H1 (cell line): ENCODE results near the gene SDR39U1. TPM values are rescaled to one million over a fixed set of nuclear protein-coding genes. Genes with fewer than 3 reads are reported as not detected.

Source experiments
- CTCF ChIA-PET: fragments of 300-600 bp; sonication (Branson Sonifier 250); formaldehyde crosslinking; loops from one replicate; lab custom pipeline; 2021; ENCODE audit not compliant: partially characterized antibody; lab: Charles Lee
- POLR2A ChIA-PET: fragments of 300-600 bp; sonication (Branson Sonifier 250); formaldehyde crosslinking; loops from one replicate; lab custom pipeline; 2021; ENCODE audit warnings: inconsistent platforms; ENCODE audit not compliant: partially characterized antibody; lab: Charles Lee
- DNase-seq, 2 experiments: peaks; one replicate each; pipeline versions ENCODE4 v3.0.0 to v3.0.0-alpha.2; 2010 to 2022; ENCODE audit warnings: low spot score in 2 of 2, low read depth in 1 of 2, mixed read lengths in 1 of 2
- FAIRE-seq: peaks from 2 replicates; lab custom pipeline; 2011; peaks lifted over from hg19 to GRCh38; lab: Jason Lieb, UNC
- H2AFZ ChIP-seq: 2 replicates; pipeline ENCODE4 v1.8.1; 2012; ENCODE audit warnings: low read length, inconsistent platforms
- H2AK5ac ChIP-seq: 2 replicates; pipeline ENCODE4 v1.6.1; 2013; ENCODE audit warnings: low read depth, low read length
- H2BK120ac ChIP-seq: replicated peaks from 2 replicates; pipeline ENCODE3; 2013; ENCODE audit warnings: low read depth, low read length, inconsistent platforms
- H2BK12ac ChIP-seq: 2 replicates; pipeline ENCODE4 v1.6.1; 2013; ENCODE audit warnings: low read depth, low read length
- H2BK15ac ChIP-seq: 2 replicates; pipeline ENCODE4 v1.6.1; 2013; ENCODE audit warnings: low read length
- H2BK20ac ChIP-seq: 2 replicates; pipeline ENCODE4 v1.6.1; 2013; ENCODE audit warnings: low read length
- H2BK5ac ChIP-seq: 2 replicates; pipeline ENCODE4 v1.6.1; 2013; ENCODE audit warnings: low read depth, low read length
- H3K14ac ChIP-seq: 2 replicates; pipeline ENCODE4 v1.6.1; 2013; ENCODE audit warnings: inconsistent platforms; ENCODE audit not compliant: insufficient read length
- H3K18ac ChIP-seq: 2 replicates; pipeline ENCODE4 v1.6.1; 2013; ENCODE audit warnings: low read length; ENCODE audit errors: extremely low read depth
- H3K23ac ChIP-seq: 2 replicates; pipeline ENCODE4 v1.6.1; 2013; ENCODE audit warnings: inconsistent platforms; ENCODE audit not compliant: insufficient read length
- H3K23me2 ChIP-seq: 2 replicates; pipeline ENCODE4 v1.6.1; 2013; ENCODE audit warnings: low read depth, low read length
- H3K27ac ChIP-seq: 2 replicates; pipeline ENCODE4 v1.6.1; 2011; ENCODE audit warnings: low read depth, low read length, inconsistent platforms
- H3K27me3 ChIP-seq, 4 experiments: replicated peaks in 1 of 4; 1 replicate in 1 of 4; 2 replicates in 3 of 4; pipeline versions ENCODE4 v1.6.1 to v1.8.1; 2011 to 2013; ENCODE audit warnings: low read length in 3 of 4, mild to moderate bottlenecking in 3 of 4, inconsistent platforms in 2 of 4, mixed read lengths in 2 of 4, moderate library complexity in 1 of 4; ENCODE audit not compliant: control insufficient read depth in 3 of 4, insufficient read depth in 3 of 4; ENCODE audit errors: extremely low read depth in 1 of 4
- H3K36me3 ChIP-seq, 4 experiments: 2 replicates each; pipeline versions ENCODE4 v1.6.1 to v1.8.1; 2011 to 2013; ENCODE audit warnings: mild to moderate bottlenecking in 4 of 4, low read length in 3 of 4, moderate library complexity in 2 of 4, control low read depth in 1 of 4, inconsistent platforms in 1 of 4; ENCODE audit not compliant: insufficient read depth in 4 of 4, control insufficient read depth in 2 of 4
- H3K4ac ChIP-seq: replicated peaks from 2 replicates; pipeline ENCODE3; 2013; ENCODE audit warnings: low read length, low read depth, mixed read lengths, inconsistent platforms; ENCODE audit not compliant: insufficient read length
- H3K4me1 ChIP-seq, 4 experiments: replicated peaks in 1 of 4; 1 replicate in 1 of 4; 2 replicates in 3 of 4; pipeline versions ENCODE4 v1.6.1 to v1.8.1; 2011 to 2013; ENCODE audit warnings: low read length in 3 of 4, inconsistent platforms in 2 of 4, mixed read lengths in 1 of 4; ENCODE audit not compliant: insufficient read depth in 4 of 4, control insufficient read depth in 3 of 4
- H3K4me2 ChIP-seq, 2 experiments: 2 replicates each; pipeline versions ENCODE4 v1.6.1 to v1.8.1; 2011 to 2013; ENCODE audit warnings: low read depth in 2 of 2, low read length in 2 of 2, control low read depth in 1 of 2, inconsistent platforms in 1 of 2, mild to moderate bottlenecking in 1 of 2; ENCODE audit not compliant: insufficient read depth in 1 of 2
- H3K4me3 ChIP-seq, 4 experiments: fragments of 200-600, 300-600 bp in 1 of 4; sonication (generic), shearing (Covaris generic), sonication (Bioruptor Twin) in 1 of 4; 2 replicates each; pipeline versions ENCODE4 v1.5.1 to v1.8.1; 2011 to 2016; ENCODE audit warnings: low read length in 4 of 4, low read depth in 3 of 4, control low read depth in 2 of 4, inconsistent platforms in 2 of 4, mild to moderate bottlenecking in 2 of 4, mixed read lengths in 1 of 4, moderate library complexity in 1 of 4; ENCODE audit not compliant: insufficient read depth in 2 of 4; ENCODE audit errors: extremely low read depth in 1 of 4
- H3K56ac ChIP-seq: replicated peaks from 2 replicates; pipeline ENCODE3; 2013; ENCODE audit warnings: low read depth, mild to moderate bottlenecking, mixed read lengths, low read length, inconsistent platforms; ENCODE audit not compliant: insufficient read length
- H3K79me1 ChIP-seq: 2 replicates; pipeline ENCODE4 v1.6.1; 2013; ENCODE audit warnings: low read depth, low read length, control low read depth
- H3K79me2 ChIP-seq, 2 experiments: 2 replicates each; pipeline versions ENCODE4 v1.6.1 to v1.8.1; 2012 to 2013; ENCODE audit warnings: low read length in 2 of 2, mild to moderate bottlenecking in 2 of 2, inconsistent platforms in 1 of 2; ENCODE audit not compliant: insufficient read depth in 2 of 2, control insufficient read depth in 1 of 2
- H3K9ac ChIP-seq, 4 experiments: replicated peaks in 1 of 4; 1 replicate in 1 of 4; 2 replicates in 3 of 4; pipeline versions ENCODE4 v1.6.1 to v1.8.1; 2011 to 2013; ENCODE audit warnings: low read depth in 3 of 4, low read length in 3 of 4, control low read depth in 2 of 4, mild to moderate bottlenecking in 2 of 4, moderate library complexity in 2 of 4, inconsistent platforms in 1 of 4; ENCODE audit errors: extremely low read depth in 1 of 4
- H3K9me3 ChIP-seq, 2 experiments: 2 replicates each; pipeline versions ENCODE4 v1.6.1 to v1.8.1; 2012 to 2013; ENCODE audit warnings: mild to moderate bottlenecking in 2 of 2, moderate library complexity in 2 of 2, control low read depth in 1 of 2, inconsistent platforms in 1 of 2, low read depth in 1 of 2, low read length in 1 of 2, mixed read lengths in 1 of 2; ENCODE audit not compliant: insufficient read depth in 2 of 2
- H4K20me1 ChIP-seq, 2 experiments: replicated peaks in 1 of 2; 2 replicates each; pipeline versions ENCODE3 to v1.8.1; 2011 to 2013; ENCODE audit warnings: inconsistent platforms in 2 of 2, low read length in 2 of 2, mild to moderate bottlenecking in 1 of 2; ENCODE audit not compliant: insufficient read depth in 2 of 2, control insufficient read depth in 1 of 2
- H4K5ac ChIP-seq: 2 replicates; pipeline ENCODE4 v1.6.1; 2013; ENCODE audit warnings: low read length, low read depth, mixed read lengths, inconsistent platforms; ENCODE audit not compliant: insufficient read length
- H4K8ac ChIP-seq: 2 replicates; pipeline ENCODE4 v1.8.0; 2013; ENCODE audit warnings: mild to moderate bottlenecking, moderate library complexity, low read length, inconsistent platforms; ENCODE audit not compliant: insufficient read depth; ENCODE audit errors: extremely low read depth
- H4K91ac ChIP-seq: replicated peaks from 2 replicates; pipeline ENCODE3; 2013; ENCODE audit warnings: low read length, mixed read lengths, inconsistent platforms; ENCODE audit not compliant: insufficient read length
- BRCA1 ChIP-seq: IDR thresholded peaks from 2 replicates; pipeline ENCODE4 v1.6.1; 2012; ENCODE audit warnings: low read depth, low read length, improper control_type of control experiment
- CREB1 ChIP-seq: IDR thresholded peaks from 2 replicates; pipeline ENCODE4 v1.6.1; 2012; ENCODE audit warnings: inconsistent platforms
- E2F6 ChIP-seq: IDR thresholded peaks from 2 replicates; pipeline ENCODE4 v1.6.1; 2012; ENCODE audit warnings: inconsistent platforms
- FOSL1 ChIP-seq: IDR thresholded peaks from 2 replicates; pipeline ENCODE4 v1.6.1; 2011; ENCODE audit warnings: mild to moderate bottlenecking, low read depth, low read length, moderate library complexity; ENCODE audit not compliant: insufficient read depth
- HDAC6 ChIP-seq: IDR thresholded peaks from one replicate; pipeline ENCODE4 v1.7.1; 2012; ENCODE audit warnings: low read depth, mild to moderate bottlenecking, inconsistent platforms, low read length, moderate library complexity
- JUND ChIP-seq: IDR thresholded peaks from 2 replicates; pipeline ENCODE4 v1.6.1; 2011; ENCODE audit warnings: mild to moderate bottlenecking, improper control_type of control experiment, low read length
- SIX5 ChIP-seq: IDR thresholded peaks from 2 replicates; pipeline ENCODE4 v1.6.1; 2011; ENCODE audit warnings: mild to moderate bottlenecking, low read depth, low read length
- TEAD4 ChIP-seq: IDR thresholded peaks from 2 replicates; pipeline ENCODE4 v1.6.1; 2012; ENCODE audit warnings: low read depth, low read length, inconsistent platforms, mixed read lengths
- ZNF274 ChIP-seq: IDR thresholded peaks from 2 replicates; pipeline ENCODE4 v1.7.0; 2012; ENCODE audit warnings: low read length, borderline replicate concordance; ENCODE audit errors: extremely low read depth
- WGBS, 2 experiments: shearing (Covaris generic) in 1 of 2; methylation state at CpG; one replicate each; pipeline versions ENCODE4 v1.1.6 to v1.1.7; 2013 to 2015; ENCODE audit warnings: low lambda C conversion rate in 2 of 2, mixed read lengths in 2 of 2, inconsistent platforms in 1 of 2, low coverage in 1 of 2, missing lambda C conversion rate in 1 of 2; ENCODE audit not compliant: insufficient replicate concordance in 2 of 2, insufficient coverage in 1 of 2, insufficient read length in 1 of 2; ENCODE audit errors: extremely low coverage in 1 of 2, missing lambda C conversion rate in 1 of 2; 5-methylcytosine and 5-hydroxymethylcytosine counted together
- polyA plus RNA-seq, 7 experiments: library from polyadenylated mRNA; depleted of rRNA in 3 of 7; stranded (reverse) in 5 of 7; unstranded in 2 of 7; fragments of >200 nt in 5 of 7; fragments of 200-250 nt in 2 of 7; gene quantifications; 1 replicate in 5 of 7; 2 replicates in 1 of 7; 4 replicates in 1 of 7; pipeline versions ENCODE4 v1.2.1 to v1.2.3, GENCODE V29; 2011 to 2013; ENCODE audit warnings: missing spikeins in 2 of 7, mixed read lengths in 2 of 7
- total RNA-seq: library from RNA; stranded (reverse); fragmentation: NEBNext Ultra II Directional; extraction: Animal tissue kit (Norgen Biotek cat#: 25700); gene quantifications from 2 replicates; pipeline ENCODE4 v1.2.1, GENCODE V29; 2021
- TF ChIP-seq, protein P1 (sequence below), 3 experiments: IDR thresholded peaks; 1 replicate in 2 of 3; 2 replicates in 1 of 3; pipeline versions ENCODE4 v1.5.1 to v1.6.1; 2011; ENCODE audit warnings: low read length in 3 of 3, mild to moderate bottlenecking in 3 of 3, inconsistent platforms in 2 of 3, low read depth in 1 of 3, moderate library complexity in 1 of 3; ENCODE audit not compliant: insufficient read depth in 1 of 3; ENCODE audit errors: control extremely low read depth in 1 of 3

SDR39U1 gene
- total and polyA plus RNA-seq, 2 of the 8 experiments (the other 6 are each of a cell fraction or from before 2014, with no cell fraction given) = 46.7 to 98.8 TPM

GRCh38 chr14:24465368-24465767 lies 22.8 kb upstream of the SDR39U1 start:
- WGBS, 2 experiments = 94% methylated on average over 3 of the region's 3 CpGs; no CpG with 5 or more reads in 1 of the 2 experiments
- no peak overlapping the region for H4K8ac ChIP-seq
- no peaks in the 10 kb centered on the region for H3K79me1 ChIP-seq
- no peak overlapping the region for H4K91ac ChIP-seq
- no peak overlapping the region for H4K5ac ChIP-seq
- no peak for DNase-seq
- H3K9me3 ChIP-seq = no peaks in the 10 kb centered on the region
- no peak overlapping the region for H3K18ac ChIP-seq
- no peaks in the 10 kb centered on the region for H3K79me2 ChIP-seq
- no peak for FAIRE-seq
- H2BK20ac ChIP-seq = no peak overlapping the region
- H3K23me2 ChIP-seq = no peaks in the 10 kb centered on the region
- H3K14ac ChIP-seq = no peak overlapping the region
- H3K4me2 ChIP-seq = no peak overlapping the region
- no peak overlapping the region for H2BK5ac ChIP-seq
- H2BK15ac ChIP-seq = no peak overlapping the region
- H2AFZ ChIP-seq = no peak overlapping the region
- H3K27me3 ChIP-seq = no peaks in the 10 kb centered on the region
- CTCF ChIA-PET = no interaction called here
- TF ChIP-seq ZNF274 (no peak), CREB1 (no peak), HDAC6 (no peak), BRCA1 (no peak), E2F6 (no peak), SIX5 (no peak), FOSL1 (no peak), JUND (no peak), TEAD4 (no peak)
- TF ChIP-seq, protein P1, sequence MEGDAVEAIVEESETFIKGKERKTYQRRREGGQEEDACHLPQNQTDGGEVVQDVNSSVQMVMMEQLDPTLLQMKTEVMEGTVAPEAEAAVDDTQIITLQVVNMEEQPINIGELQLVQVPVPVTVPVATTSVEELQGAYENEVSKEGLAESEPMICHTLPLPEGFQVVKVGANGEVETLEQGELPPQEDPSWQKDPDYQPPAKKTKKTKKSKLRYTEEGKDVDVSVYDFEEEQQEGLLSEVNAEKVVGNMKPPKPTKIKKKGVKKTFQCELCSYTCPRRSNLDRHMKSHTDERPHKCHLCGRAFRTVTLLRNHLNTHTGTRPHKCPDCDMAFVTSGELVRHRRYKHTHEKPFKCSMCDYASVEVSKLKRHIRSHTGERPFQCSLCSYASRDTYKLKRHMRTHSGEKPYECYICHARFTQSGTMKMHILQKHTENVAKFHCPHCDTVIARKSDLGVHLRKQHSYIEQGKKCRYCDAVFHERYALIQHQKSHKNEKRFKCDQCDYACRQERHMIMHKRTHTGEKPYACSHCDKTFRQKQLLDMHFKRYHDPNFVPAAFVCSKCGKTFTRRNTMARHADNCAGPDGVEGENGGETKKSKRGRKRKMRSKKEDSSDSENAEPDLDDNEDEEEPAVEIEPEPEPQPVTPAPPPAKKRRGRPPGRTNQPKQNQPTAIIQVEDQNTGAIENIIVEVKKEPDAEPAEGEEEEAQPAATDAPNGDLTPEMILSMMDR (IDR thresholded peaks at IDR 0.05; ENCODE audit: control extremely low read depth in 1 of 3, insufficient read depth in 1 of 3, low read depth in 1 of 3, low read length in 3 of 3) = no peak
- TF ChIP-seq, all 59 proteins: peak for 0
- Histone ChIP-seq H3K4me3 (no peak overlapping the region), H2BK12ac (no peak overlapping the region), H3K9ac (no peak overlapping the region), H3K4ac (no peak overlapping the region), H4K20me1 (no peaks in the 10 kb centered on the region), H2AK5ac (no peak overlapping the region), H3K27ac (no peak overlapping the region), H3K56ac (no peak overlapping the region), H3K36me3 (no peaks in the 10 kb centered on the region), H3K4me1 (no peaks in the 10 kb centered on the region), H3K23ac (no peak overlapping the region), H2BK120ac (no peak overlapping the region)
- POLR2A ChIA-PET = interaction anchor here (0.9 kb wide), 1 partner anchor 13 kb away, joined by 3 read pairs; no protein-coding TSS in a partner anchor
